Breast epithelium (tissue), 4 donors: ENCODE data around the gene IRF2. TPM values are rescaled to one million over a fixed set of nuclear protein-coding genes. Genes with fewer than 3 reads are reported as not detected.

Experiments
- DNase-seq, 2 donors: peaks; one replicate each; pipeline ENCODE4 v3.0.0-alpha.2; 2019; ENCODE audit warnings: low spot score in 2 of 2
- H3K27ac ChIP-seq, 2 donors: fragments of 200-600 bp; sonication (generic) in 1 of 2; one replicate each; pipeline ENCODE4 v1.5.1; 2016 to 2019; ENCODE audit warnings: mild to moderate bottlenecking in 1 of 2
- H3K27me3 ChIP-seq, 2 donors: fragments of 200-600 bp; sonication (generic) in 1 of 2; one replicate each; pipeline versions ENCODE4 v1.5.1 to v1.6.0; 2017 to 2019; ENCODE audit warnings: control low read depth in 1 of 2, mild to moderate bottlenecking in 1 of 2
- H3K36me3 ChIP-seq: fragments of 200-600 bp; one replicate; pipeline ENCODE4 v1.5.1; 2019
- H3K4me1 ChIP-seq, 2 donors: fragments of 200-600 bp; sonication (generic); one replicate each; pipeline ENCODE4 v1.5.1; 2016 to 2019; ENCODE audit warnings: control low read depth in 1 of 2
- H3K4me3 ChIP-seq, 3 donors: fragments of 200-600 bp; sonication (generic); 1 replicate in 2 of 3; 2 replicates in 1 of 3; pipeline ENCODE4 v1.5.1; 2016 to 2019; ENCODE audit warnings: mild to moderate bottlenecking in 3 of 3, moderate library complexity in 2 of 3
- H3K9me3 ChIP-seq, 2 donors: fragments of 200-600 bp; sonication (generic) in 1 of 2; one replicate each; pipeline ENCODE4 v1.5.1; 2016 to 2019; ENCODE audit warnings: control low read depth in 1 of 2
- POLR2A ChIP-seq: fragments of 450-650 bp; IDR thresholded peaks from one replicate; pipeline ENCODE4 v1.6.1; 2016; ENCODE audit warnings: antibody characterized with exemption, mild to moderate bottlenecking, moderate library complexity
- POLR2AphosphoS5 ChIP-seq, 3 donors: sonication (generic); formaldehyde crosslinking; IDR thresholded peaks; one replicate each; pipeline ENCODE4 v1.6.1; 2017; ENCODE audit warnings: antibody characterized with exemption in 3 of 3
- intact Hi-C: fragments of 100-400 bp; cut with DNase I; formaldehyde crosslinking; loops from one replicate; pipeline ENCODE4 v1.15.1; 2023; ENCODE audit warnings: low total_unique reads
- total RNA-seq, 3 donors: library from RNA; depleted of rRNA; stranded (reverse); fragments of >200 nt; gene quantifications; one replicate each; pipeline ENCODE4 v1.1.0, GENCODE V29; 2016
- TF ChIP-seq, protein P1 (sequence below), 3 donors: fragments of 450-650 bp; IDR thresholded peaks; one replicate each; pipeline ENCODE4 v1.5.1; 2016 to 2017; ENCODE audit warnings: antibody characterized with exemption in 3 of 3, mild to moderate bottlenecking in 3 of 3, moderate library complexity in 3 of 3

The IRF2 gene
- total RNA-seq, 3 donors from 2014 or later = 27.4 to 57.8 (median 36.4) TPM

- Histone ChIP-seq H3K27ac (peak overlapping the region; percentile 80 to 86), H3K9me3 (no peaks in the 10 kb centered on the region), H3K27me3 (no peaks in the 10 kb centered on the region), H3K4me3 (no peak overlapping the region), H3K36me3 (peaks cover 4% of the 10 kb centered on the region), H3K4me1 (peaks cover 4 to 8% of the 10 kb centered on the region in 2 donors)
- intact Hi-C loops = no loop called here
- no peak for DNase-seq
- TF ChIP-seq POLR2A = no peak
- TF ChIP-seq POLR2AphosphoS5 (IDR thresholded peaks at IDR 0.05) = no peak
- TF ChIP-seq, protein P1, sequence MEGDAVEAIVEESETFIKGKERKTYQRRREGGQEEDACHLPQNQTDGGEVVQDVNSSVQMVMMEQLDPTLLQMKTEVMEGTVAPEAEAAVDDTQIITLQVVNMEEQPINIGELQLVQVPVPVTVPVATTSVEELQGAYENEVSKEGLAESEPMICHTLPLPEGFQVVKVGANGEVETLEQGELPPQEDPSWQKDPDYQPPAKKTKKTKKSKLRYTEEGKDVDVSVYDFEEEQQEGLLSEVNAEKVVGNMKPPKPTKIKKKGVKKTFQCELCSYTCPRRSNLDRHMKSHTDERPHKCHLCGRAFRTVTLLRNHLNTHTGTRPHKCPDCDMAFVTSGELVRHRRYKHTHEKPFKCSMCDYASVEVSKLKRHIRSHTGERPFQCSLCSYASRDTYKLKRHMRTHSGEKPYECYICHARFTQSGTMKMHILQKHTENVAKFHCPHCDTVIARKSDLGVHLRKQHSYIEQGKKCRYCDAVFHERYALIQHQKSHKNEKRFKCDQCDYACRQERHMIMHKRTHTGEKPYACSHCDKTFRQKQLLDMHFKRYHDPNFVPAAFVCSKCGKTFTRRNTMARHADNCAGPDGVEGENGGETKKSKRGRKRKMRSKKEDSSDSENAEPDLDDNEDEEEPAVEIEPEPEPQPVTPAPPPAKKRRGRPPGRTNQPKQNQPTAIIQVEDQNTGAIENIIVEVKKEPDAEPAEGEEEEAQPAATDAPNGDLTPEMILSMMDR (IDR thresholded peaks at IDR 0.05) = no peak
Measured at GRCh38 chr4:184387351-184387750, 87.0 kb downstream of the IRF2 start.

GRCh38 chr4:184386271-184386781 lies 88.0 kb downstream of the IRF2 start:
- Histone ChIP-seq H3K9me3 (no peaks in the 10 kb centered on the region), H3K36me3 (peaks cover 4% of the 10 kb centered on the region), H3K4me3 (no peak overlapping the region), H3K4me1 (peaks cover 4 to 8% of the 10 kb centered on the region in 2 donors), H3K27me3 (no peaks in the 10 kb centered on the region), H3K27ac (peak overlapping the region; percentile 80 to 86)
- TF ChIP-seq, protein P1 (IDR thresholded peaks at IDR 0.05) = no peak
- TF ChIP-seq POLR2AphosphoS5 (IDR thresholded peaks at IDR 0.05) (no peak), POLR2A (no peak)
- intact Hi-C loops = no loop called here
- DNase-seq = no peak

GRCh38 chr4:184385705-184386141 lies 88.6 kb downstream of the IRF2 start:
- Histone ChIP-seq H3K27ac (peak overlapping the region; percentile 80 to 86), H3K4me1 (peaks cover 4 to 8% of the 10 kb centered on the region in 2 donors), H3K9me3 (no peaks in the 10 kb centered on the region), H3K36me3 (peaks cover 4% of the 10 kb centered on the region), H3K4me3 (no peak overlapping the region), H3K27me3 (no peaks in the 10 kb centered on the region)
- intact Hi-C loops = no loop called here
- DNase-seq = peak in 1 of 2 donors; percentile 55
- TF ChIP-seq, protein P1 (IDR thresholded peaks at IDR 0.05) = no peak
- peak in 1 of 3 donors; percentile 38 for TF ChIP-seq POLR2AphosphoS5 (IDR thresholded peaks at IDR 0.05)

DNA sequence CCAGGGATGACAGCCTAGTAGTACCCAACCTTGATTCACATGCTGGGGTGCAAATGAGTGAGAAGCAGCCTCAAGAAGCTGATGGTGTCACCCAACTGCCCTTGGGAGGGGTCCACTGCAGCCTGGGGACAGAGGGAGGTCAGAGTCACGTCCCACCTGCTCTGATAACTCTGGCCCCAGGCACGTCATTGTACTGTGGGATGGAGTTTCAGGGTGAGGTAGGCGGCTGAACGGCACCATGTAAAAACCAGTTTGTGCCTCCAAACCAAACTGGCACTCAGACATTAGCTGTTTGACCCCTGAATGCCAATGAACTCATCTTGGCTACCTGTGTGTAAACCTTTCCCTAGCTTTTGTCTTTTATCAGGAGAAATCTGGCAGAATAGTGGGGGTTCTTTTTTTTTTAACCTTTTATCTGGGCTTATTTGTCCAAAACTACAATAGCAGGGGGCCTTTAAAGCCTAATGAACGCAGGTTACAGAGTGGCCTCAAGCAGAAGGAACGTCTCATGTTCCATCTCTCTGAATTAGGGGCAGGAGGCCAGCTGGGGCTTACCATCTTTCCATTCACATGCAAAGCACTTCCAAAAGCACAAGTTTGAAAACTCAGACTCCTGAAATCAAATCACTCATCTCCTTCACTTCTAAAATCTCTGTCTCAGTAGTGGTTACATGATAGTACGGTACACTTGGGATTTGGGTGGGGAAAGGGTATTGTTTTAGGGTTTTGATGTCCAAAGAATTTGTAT lies 89.4 kb downstream of the IRF2 start:
- TF ChIP-seq POLR2A (no peak), POLR2AphosphoS5 (IDR thresholded peaks at IDR 0.05) (no peak)
- TF ChIP-seq, protein P1 (IDR thresholded peaks at IDR 0.05) = no peak
- peaks cover 4 to 8% of the 10 kb centered on the region in 2 donors for H3K4me1 ChIP-seq
- no peak for DNase-seq
- H3K27me3 ChIP-seq = no peaks in the 10 kb centered on the region
- no peaks in the 10 kb centered on the region for H3K36me3 ChIP-seq
- H3K4me3 ChIP-seq = no peak overlapping the region
- peak overlapping the region; percentile 80 to 86 for H3K27ac ChIP-seq
- intact Hi-C loops = no loop called here
- H3K9me3 ChIP-seq = no peaks in the 10 kb centered on the region
